HAP-1 (cell line): Measurements from ENCODE around the gene PHYH.
A peak's percentile ranks its signal among the peaks of the same experiment; 100 is the strongest.

ENCODE experiments used
- DNase-seq, 2 experiments: peaks; one replicate each; pipeline ENCODE4 v3.0.0-alpha.2; 2016 to 2020; ENCODE audit warnings: low spot score in 2 of 2
- H3K27me3 ChIP-seq: fragments of 250-450 bp; sonication (Bioruptor Pico); 2 replicates; pipeline ENCODE4 v1.5.1; 2020; ENCODE audit warnings: low read depth, mild to moderate bottlenecking, moderate library complexity
- H3K36me3 ChIP-seq: fragments of 250-450 bp; sonication (Bioruptor Pico); replicated peaks from 2 replicates; pipeline ENCODE4 v1.5.1; 2020; ENCODE audit warnings: mild to moderate bottlenecking
- H3K4me1 ChIP-seq: fragments of 250-450 bp; sonication (Bioruptor Pico); 2 replicates; pipeline ENCODE4 v1.5.1; 2020; ENCODE audit warnings: mild to moderate bottlenecking
- H3K4me3 ChIP-seq: fragments of 250-450 bp; sonication (Bioruptor Pico); 2 replicates; pipeline ENCODE4 v1.5.1; 2020; ENCODE audit warnings: mild to moderate bottlenecking, moderate library complexity
- H3K9me3 ChIP-seq: fragments of 250-450 bp; sonication (Bioruptor Pico); 2 replicates; pipeline ENCODE4 v1.5.1; 2020; ENCODE audit warnings: mild to moderate bottlenecking, moderate library complexity
- in situ Hi-C: fragments of 300-500 bp; cut with MboI; formaldehyde crosslinking; loops from 3 replicates; pipeline ENCODE4 v1.14.3; 2020; ENCODE audit warnings: low sequenced_read_pairs, inconsistent platforms, mixed read lengths

The PHYH gene

DNA sequence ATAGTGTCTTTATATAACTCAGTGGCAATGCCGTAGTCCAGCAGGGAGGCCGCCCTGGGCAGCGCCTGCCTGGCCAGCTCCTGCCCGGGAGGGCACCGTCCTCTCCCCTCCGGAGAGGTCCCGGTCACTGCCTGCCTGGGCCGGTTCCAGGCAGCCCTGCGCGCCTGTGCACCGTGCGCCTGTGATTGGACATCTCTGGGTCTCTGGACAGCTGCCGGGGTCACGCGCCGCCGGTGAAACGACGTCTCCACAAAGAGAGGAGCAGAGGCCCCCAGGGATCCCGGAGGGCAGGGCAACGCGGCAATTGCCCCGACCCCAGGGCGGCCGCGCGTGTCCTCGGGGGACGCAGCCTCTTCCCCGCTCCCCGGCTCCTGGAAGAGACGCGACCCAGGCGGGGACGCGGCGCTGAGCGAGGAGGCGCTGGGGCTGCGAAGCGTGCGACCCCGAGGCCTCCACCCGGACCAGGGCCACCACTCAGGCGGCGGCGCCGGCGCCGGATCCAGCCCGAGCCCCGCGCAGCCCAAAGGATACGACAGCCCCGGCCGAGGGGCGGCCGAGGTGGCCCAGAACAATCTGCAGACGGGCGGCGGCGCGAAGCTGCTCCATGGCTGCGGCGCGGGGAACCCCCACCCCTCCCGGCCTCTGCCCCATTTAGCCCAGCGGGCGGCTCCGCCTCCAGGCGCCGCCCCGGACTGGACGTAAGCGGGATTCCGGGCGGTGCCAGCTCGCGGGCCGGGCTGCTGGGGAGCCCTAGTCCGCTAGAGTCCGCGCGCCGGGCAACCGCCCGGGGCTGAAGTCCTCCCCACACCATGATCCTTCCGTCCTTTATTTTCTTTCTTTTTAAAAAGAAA is at the start of gene PHYH:
Gene PHYH, minus strand, starts transcription at position 628 of the 851 bp plus-strand sequence. Its CDS starts 22 bp downstream, at position 606.
- in situ Hi-C loops = no loop called here
- peaks cover 13% of the 10 kb centered on the region for H3K4me1 ChIP-seq
- peak; percentile 70 to 89 for DNase-seq
- no peaks in the 10 kb centered on the region for H3K27me3 ChIP-seq
- peak within 1 kb of the TSS; percentile 41 for H3K4me3 ChIP-seq
- no peaks in the 10 kb centered on the region for H3K36me3 ChIP-seq
- no peaks in the 10 kb centered on the region for H3K9me3 ChIP-seq

DNA sequence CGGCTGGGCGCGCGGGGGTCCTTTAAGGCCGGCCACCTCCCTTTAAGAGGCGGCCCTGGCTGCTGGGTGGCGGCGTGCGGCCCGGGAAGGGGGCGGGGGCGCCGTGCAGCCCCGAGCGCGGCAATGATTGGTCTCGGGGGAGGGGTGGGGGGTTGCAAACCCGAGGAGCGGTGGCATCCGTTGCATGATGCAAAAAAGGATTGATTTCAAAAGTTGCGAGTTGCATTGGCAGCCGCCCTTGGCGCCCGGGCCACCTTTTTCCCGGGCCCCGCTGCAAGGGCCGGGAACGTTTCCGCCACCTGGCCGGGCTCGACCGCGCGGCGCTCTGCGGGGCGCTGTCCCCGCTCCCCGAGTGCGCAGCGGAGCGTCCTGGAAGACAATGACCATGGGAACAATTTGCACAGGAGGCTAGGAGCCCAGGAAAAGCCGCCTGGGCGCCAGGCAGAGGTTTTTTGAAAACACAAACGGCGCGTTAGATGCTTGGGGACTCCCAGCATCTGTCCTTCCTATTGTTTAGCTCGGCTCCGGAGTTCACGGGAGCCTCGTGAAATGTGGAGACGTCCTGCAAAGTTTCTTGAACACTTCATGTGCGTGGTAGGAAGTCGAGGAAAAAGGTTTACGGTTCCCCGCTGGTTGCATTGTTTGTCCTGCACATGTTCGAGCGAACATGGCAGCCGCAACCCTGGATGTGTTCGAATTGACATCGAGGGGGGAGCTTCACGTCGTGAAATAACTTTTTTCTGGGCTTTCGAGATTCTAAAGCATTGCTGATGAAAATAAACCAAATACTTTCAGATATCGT is 48.6 kb upstream of the PHYH start, which contains the start of gene SEPHS1:
Gene SEPHS1, minus strand, starts transcription at position 78 of the 802 bp plus-strand sequence. CDS start 3,343 bp downstream, outside the sequence.
- H3K4me3 ChIP-seq = peak within 1 kb of the TSS; percentile 55
- in situ Hi-C loops = no loop called here
- no peaks in the 10 kb centered on the region for H3K27me3 ChIP-seq
- H3K4me1 ChIP-seq = peaks cover 34% of the 10 kb centered on the region
- peak; percentile 74 to 93 for DNase-seq
- peaks cover 18% of the 10 kb centered on the region for H3K36me3 ChIP-seq
- no peaks in the 10 kb centered on the region for H3K9me3 ChIP-seq

- Histone ChIP-seq H3K4me3 (peak overlapping the region; percentile 55), H3K9me3 (no peaks in the 10 kb centered on the region), H3K36me3 (peaks cover 26% of the 10 kb centered on the region), H3K4me1 (peaks cover 34% of the 10 kb centered on the region), H3K27me3 (no peaks in the 10 kb centered on the region)
- in situ Hi-C loops = no loop called here
- DNase-seq = peak; percentile 64 to 83
Observed at GRCh38 chr10:13347500-13348156, 47.8 kb upstream of the PHYH start.

GRCh38 chr10:13347043-13347499 is 47.2 kb upstream of the PHYH start:
- peaks cover 27% of the 10 kb centered on the region for H3K36me3 ChIP-seq
- peak overlapping the region; percentile 47 for H3K4me3 ChIP-seq
- no peak for DNase-seq
- no peaks in the 10 kb centered on the region for H3K27me3 ChIP-seq
- peaks cover 34% of the 10 kb centered on the region for H3K4me1 ChIP-seq
- in situ Hi-C loops = no loop called here
- H3K9me3 ChIP-seq = no peaks in the 10 kb centered on the region

DNA sequence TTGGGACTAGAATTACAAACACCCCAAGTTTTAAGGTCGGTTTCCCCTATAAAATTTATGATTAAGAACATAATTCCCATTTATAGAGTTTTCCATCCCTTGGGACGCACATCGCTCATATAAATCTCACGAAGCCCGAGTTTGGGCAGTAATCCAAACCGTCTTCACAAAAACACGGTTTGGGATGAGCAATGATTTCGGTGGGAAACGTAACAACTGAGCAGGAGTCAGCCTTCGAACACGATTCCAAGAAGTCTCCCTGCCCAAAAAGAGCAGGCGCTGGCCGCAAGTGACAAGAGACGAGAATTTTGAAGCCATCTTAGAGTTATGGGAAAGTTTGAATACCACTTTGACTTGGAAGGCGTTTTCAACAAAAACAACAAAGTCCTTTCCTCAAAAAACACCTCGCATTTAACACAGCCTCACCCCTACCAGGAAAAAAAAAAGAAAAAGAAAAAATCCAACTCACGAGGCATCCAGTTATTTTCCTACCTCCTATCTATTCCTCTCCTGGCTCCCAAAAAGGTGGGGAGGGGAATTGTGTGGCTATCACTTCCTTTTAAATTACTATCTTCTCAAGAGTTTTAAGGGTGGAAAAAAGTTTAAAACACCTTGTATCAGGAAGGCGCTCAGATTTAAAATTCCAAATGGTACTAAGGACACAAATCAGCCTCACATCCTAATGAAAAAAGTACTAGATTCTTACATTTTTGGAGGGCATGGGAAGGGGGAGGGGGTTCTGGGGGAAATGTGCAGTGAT is 46.6 kb upstream of the PHYH start:
- H3K4me3 ChIP-seq = peak overlapping the region; percentile 47
- H3K36me3 ChIP-seq = peaks cover 27% of the 10 kb centered on the region
- H3K27me3 ChIP-seq = no peaks in the 10 kb centered on the region
- H3K9me3 ChIP-seq = no peaks in the 10 kb centered on the region
- in situ Hi-C loops = no loop called here
- peaks cover 34% of the 10 kb centered on the region for H3K4me1 ChIP-seq
- peak in 1 of 2 experiments; percentile 26 for DNase-seq

GRCh38 chr10:13340626-13341376 is 40.9 kb upstream of the PHYH start:
- no peaks in the 10 kb centered on the region for H3K9me3 ChIP-seq
- DNase-seq = no peak
- H3K27me3 ChIP-seq = no peaks in the 10 kb centered on the region
- no peak overlapping the region for H3K4me3 ChIP-seq
- peaks cover 23% of the 10 kb centered on the region for H3K4me1 ChIP-seq
- in situ Hi-C loops = no loop called here
- H3K36me3 ChIP-seq = peaks cover 66% of the 10 kb centered on the region

GRCh38 chr10:13340068-13340467 is 40.2 kb upstream of the PHYH start:
- Histone ChIP-seq H3K4me3 (no peak overlapping the region), H3K9me3 (no peaks in the 10 kb centered on the region), H3K36me3 (peaks cover 70% of the 10 kb centered on the region), H3K4me1 (peaks cover 18% of the 10 kb centered on the region), H3K27me3 (no peaks in the 10 kb centered on the region)
- in situ Hi-C loops = no loop called here
- DNase-seq = no peak

DNA sequence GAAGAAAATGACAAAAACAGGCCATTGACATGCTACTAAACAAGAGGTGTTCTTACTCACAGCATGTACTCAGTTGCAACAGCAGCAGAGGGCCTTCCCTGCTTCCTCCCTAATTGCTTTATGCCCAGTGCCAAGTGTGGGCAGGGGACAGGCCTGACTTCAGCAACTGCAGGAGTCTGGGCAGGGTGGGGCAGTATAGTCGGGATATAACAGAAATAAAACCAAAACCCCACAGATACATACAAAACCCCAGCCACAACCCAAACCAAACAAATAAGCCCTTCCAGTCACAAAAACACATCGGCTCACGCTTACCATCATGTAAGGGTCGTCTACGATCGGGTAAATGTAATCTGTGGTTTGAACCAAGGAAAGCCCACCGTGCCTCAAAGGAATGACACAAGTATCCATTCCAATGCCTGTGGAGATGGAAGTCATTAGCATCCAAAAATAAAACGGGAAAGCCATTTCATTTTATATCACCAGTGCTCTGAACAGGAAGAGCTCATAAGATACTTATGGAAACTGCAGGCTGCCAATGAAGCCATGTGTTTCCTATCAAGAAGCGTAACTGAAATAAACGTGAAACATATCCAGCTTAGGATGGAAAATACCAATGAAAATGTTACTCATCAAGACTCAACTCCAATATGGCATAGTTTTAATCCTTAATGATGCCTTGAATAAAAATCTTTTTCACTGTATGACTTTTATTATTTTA is 38.7 kb upstream of the PHYH start:
- no peak overlapping the region for H3K4me3 ChIP-seq
- in situ Hi-C loops = no loop called here
- no peaks in the 10 kb centered on the region for H3K27me3 ChIP-seq
- no peak for DNase-seq
- peaks cover 8% of the 10 kb centered on the region for H3K4me1 ChIP-seq
- H3K36me3 ChIP-seq = peaks cover 70% of the 10 kb centered on the region
- no peaks in the 10 kb centered on the region for H3K9me3 ChIP-seq

DNA sequence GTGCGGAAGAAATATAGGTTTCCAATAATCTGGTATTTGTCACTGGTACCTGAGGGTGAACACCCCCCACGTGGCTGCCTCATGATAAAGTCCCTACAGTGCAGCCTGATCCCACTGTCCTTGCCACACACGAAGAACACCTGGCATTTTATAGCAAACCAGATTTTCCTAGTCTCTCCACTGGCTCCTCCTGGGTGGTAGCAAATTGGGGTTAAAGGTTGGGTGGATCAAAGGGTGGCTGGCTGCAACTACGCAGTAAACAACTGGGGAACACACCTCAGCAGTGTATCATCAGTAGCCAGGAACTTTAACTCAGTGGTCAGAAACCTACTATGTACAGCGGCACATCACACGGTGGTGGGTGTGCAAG is 37.9 kb upstream of the PHYH start:
- Histone ChIP-seq H3K36me3 (peaks cover 68% of the 10 kb centered on the region), H3K9me3 (no peaks in the 10 kb centered on the region), H3K4me1 (peaks cover 8% of the 10 kb centered on the region), H3K27me3 (no peaks in the 10 kb centered on the region), H3K4me3 (no peak overlapping the region)
- in situ Hi-C loops = no loop called here
- DNase-seq = no peak

DNA sequence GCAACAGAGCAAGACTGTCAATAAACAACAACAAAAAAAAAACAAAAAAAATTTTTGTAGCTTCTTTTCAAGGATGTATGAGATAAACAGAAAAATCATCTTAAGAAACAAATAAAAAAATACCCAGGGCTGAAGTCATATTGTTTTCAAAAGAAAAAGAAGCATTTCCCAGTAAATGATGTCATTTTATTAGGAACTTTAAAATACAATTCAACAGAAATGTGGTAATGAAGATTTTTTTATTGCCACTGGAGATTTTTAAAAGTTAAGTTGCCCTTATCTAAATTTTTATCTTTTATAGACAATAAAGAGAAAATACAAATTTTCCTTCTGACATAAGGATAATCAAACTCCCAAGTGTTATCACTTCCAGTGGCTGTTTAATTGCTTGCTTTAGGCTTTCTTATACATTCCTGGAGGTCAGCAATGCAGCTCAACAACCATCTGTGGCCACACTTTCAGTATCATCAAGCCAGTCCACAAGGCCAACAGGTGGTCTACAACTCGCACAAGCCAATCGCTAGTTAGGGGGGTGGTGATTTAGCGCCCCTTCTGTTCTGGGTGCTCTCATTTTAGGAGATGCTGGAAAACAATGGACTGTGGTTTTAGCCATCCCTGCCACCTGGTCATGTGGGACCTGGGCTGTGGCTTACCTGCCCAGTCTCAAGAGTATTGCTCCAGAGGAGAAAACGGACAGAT is 37.4 kb upstream of the PHYH start:
- Histone ChIP-seq H3K4me1 (peaks cover 8% of the 10 kb centered on the region), H3K9me3 (no peaks in the 10 kb centered on the region), H3K36me3 (peaks cover 67% of the 10 kb centered on the region), H3K27me3 (no peaks in the 10 kb centered on the region), H3K4me3 (no peak overlapping the region)
- no peak for DNase-seq
- in situ Hi-C loops = no loop called here

GRCh38 chr10:13335881-13336280 is 36.0 kb upstream of the PHYH start:
- in situ Hi-C loops = no loop called here
- H3K4me1 ChIP-seq = peaks cover 6% of the 10 kb centered on the region
- no peaks in the 10 kb centered on the region for H3K27me3 ChIP-seq
- H3K4me3 ChIP-seq = no peak overlapping the region
- no peak for DNase-seq
- H3K36me3 ChIP-seq = peaks cover 81% of the 10 kb centered on the region
- no peaks in the 10 kb centered on the region for H3K9me3 ChIP-seq

DNA sequence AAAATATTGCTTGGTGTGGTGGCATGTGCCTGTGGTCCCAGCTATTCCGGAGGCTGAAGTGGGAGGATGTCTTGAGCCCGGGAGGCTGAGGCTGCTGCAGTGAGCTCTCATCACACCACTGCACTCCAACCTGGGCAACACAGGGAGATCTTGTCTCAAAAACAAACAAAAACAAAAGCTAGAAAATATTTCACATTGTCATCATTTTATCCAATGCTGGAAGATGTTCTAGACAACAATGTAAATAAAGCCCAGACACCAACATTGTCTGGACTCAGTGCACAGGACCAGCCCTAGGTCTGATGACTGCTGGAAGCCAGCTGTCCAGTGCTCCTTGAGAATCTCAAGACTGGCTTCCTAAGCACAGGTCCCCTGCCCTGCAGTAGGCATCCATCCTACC is 34.7 kb upstream of the PHYH start:
- H3K4me1 ChIP-seq = no peaks in the 10 kb centered on the region
- peaks cover 87% of the 10 kb centered on the region for H3K36me3 ChIP-seq
- H3K9me3 ChIP-seq = no peaks in the 10 kb centered on the region
- in situ Hi-C loops = no loop called here
- H3K27me3 ChIP-seq = no peaks in the 10 kb centered on the region
- no peak overlapping the region for H3K4me3 ChIP-seq
- no peak for DNase-seq
